G401.6 (cell line): Measurements from ENCODE around the gene CBY2.

Source experiments
- FAIRE-seq: peaks from 2 replicates; lab custom pipeline; 2012; peaks lifted over from hg19 to GRCh38; lab: Jason Lieb, UNC

Gene CBY2

GRCh38 chr13:45700971-45701900 is 884 bp upstream of the CBY2 start:
- no peak for FAIRE-seq

GRCh38 chr13:45702869-45703391 is 810 bp downstream of the CBY2 start:
- no peak for FAIRE-seq

GRCh38 chr13:45704211-45704739 is 2.2 kb downstream of the CBY2 start:
- no peak for FAIRE-seq

- FAIRE-seq, result no peak
Measured at GRCh38 chr13:45704854-45705695, 3.0 kb downstream of the CBY2 start.

DNA sequence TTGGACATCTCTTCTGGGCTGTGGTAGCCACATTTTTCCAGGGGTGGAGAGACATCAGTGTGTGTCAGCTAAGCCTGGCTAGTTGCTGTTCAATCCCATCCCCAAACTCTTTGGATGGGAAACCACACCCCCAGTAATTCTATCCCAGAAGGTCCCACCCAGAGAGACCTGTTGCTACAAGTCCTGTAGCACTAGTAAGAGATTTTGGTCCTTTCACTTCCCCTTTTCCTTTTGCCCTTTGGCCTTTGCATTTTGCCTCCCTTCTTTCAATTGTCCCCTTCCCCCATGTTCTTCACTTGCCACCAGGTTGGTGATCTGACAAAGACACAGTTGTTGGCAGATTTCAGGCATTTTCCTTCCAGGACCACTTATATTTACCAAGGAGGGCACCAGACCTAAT is 3.8 kb downstream of the CBY2 start:
- FAIRE-seq, result no peak

DNA sequence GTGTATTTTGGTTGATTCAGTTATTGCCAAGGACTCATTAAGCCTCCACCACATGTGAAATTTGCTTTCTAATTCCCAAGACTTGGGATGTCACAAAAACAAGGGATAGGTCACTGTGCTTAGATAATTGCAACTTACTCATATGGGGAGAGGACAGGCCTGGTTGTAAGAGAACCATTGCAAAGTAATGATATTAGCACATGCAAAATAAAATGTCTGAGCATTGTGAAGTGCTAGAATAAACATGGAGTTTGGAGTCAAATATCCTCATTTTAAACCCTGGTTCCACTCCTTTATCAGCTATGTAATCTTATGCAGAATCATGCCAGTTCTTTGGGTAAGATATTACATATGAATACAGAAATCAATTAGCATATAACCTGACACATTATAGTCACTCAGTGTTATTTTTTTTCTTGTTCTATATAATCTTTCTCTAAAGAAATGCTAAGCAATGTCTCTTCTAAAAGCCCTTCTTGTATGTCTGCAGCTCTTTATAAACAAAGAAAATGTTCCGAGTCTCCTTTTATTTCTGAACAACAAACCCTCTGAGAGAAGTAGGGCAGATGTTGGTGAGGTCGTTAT is 5.5 kb downstream of the CBY2 start:
- FAIRE-seq, result no peak

- FAIRE-seq, result no peak
Measured at GRCh38 chr13:45711951-45712350, 9.8 kb downstream of the CBY2 start.

DNA sequence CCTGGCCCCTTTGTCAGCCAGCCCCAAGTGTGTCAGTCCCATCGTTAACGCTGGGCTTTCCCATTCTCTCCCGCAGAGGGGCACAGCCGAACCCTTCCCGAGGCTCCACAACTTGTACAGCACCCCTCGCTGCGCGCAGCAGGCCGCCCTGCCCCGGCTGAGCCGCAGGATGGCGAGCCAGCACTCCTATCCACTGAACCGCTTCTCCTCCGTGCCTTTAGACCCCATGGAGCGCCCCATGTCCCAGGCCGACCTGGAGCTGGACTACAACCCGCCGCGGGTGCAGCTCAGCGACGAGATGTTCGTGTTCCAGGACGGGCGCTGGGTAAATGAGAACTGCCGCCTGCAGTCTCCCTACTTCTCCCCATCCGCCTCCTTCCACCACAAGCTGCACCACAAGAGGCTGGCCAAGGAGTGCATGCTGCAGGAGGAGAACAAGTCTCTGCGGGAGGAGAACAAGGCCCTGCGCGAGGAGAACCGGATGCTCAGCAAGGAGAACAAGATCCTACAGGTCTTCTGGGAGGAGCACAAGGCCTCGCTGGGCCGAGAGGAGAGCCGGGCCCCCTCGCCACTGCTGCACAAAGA is 11.1 kb downstream of the CBY2 start:
- FAIRE-seq, result no peak

GRCh38 chr13:45713721-45714120 is 11.6 kb downstream of the CBY2 start:
- no peak for FAIRE-seq

GRCh38 chr13:45714170-45714569 is 12.1 kb downstream of the CBY2 start:
- FAIRE-seq, result no peak

DNA sequence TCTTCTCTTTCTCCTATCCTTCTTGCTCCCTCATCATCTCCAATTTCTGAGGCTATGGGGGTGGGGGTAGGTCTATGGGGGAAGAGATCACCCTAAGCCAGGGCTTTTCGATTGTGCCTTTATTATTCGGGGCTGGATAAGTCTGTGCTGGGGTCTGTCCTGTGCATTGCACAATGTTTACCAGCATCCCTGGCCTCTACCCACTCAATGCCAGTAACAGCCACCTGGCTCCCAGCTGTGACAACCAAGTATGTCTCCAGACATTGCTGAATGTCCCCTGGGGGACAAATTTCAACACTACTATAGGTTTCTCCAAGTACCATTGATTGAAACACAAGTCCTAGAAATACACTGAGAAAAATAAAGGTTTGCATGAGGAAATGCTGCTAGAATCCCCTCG is 13.2 kb downstream of the CBY2 start:
- FAIRE-seq, result no peak

- FAIRE-seq, result no peak
Measured at GRCh38 chr13:45717349-45717748, 15.2 kb downstream of the CBY2 start.

- FAIRE-seq, result no peak
Measured at GRCh38 chr13:45718063-45718462, 15.9 kb downstream of the CBY2 start.

DNA sequence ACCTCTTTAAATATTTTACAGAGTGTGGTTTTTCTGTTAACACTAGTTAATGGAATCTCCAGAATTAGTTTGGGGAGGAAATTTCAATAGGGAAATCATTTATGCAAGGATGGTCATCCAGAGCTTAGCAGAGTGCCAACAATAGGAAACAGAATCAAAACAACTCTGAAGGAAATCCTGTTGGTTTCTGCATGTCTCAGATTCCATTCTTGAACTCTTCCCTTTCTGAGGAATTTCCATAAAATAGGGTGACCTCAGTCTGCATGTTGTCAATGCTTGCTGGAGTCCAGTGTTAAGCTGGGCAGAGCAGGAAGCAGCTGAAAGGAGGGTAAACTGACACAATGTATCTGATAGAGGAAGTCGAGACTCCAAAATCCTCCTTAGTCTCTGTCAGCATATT is 16.9 kb downstream of the CBY2 start:
- FAIRE-seq, result no peak

DNA sequence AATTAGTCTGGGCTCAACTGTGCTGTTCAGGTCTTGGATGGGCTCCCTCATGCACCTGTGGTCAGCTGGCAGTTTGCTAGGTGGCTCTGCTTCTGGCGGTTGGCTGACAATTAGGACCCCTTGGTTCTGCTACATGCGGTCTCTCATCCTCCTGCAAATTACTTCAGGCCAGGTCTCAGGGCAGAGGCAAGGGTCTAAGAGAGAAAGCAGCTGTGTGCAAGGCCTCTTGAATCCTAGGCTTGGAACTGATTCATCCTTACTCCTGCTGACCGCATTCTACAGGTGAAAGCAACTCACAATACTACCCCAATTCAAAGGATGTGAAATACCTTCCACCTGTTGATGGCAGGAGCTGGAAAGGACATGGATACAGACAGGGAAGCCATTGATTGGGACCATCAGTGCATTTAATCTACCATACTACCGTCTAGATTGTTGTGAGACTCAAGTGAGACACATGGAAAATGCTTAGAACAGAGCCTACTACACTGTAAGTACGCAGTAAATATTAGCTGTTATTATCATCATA is 19.1 kb downstream of the CBY2 start:
- no peak for FAIRE-seq

- FAIRE-seq, result no peak
Measured at GRCh38 chr13:45723798-45724197, 21.7 kb downstream of the CBY2 start.

DNA sequence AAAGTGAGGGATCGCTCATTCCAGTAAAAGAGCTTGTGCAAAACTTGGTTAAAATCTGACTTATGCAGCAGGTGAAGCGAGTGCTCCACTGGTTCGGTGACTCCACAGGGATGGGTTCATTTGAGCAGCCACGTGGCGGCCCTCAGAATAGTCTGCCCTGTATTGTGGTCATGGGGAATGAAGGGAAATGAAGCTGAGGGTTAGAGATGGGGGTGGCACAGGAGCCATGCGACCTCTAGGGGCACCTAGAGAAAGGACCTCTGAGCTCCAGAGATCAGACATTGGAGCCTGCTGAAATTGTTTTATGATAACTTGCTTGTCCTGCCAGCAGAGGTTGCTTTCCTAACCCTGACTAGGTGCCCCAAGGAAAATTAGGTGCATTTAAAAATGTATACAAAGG is 26.6 kb downstream of the CBY2 start:
- no peak for FAIRE-seq

GRCh38 chr13:45731455-45731854 is 29.3 kb downstream of the CBY2 start:
- FAIRE-seq, result no peak

DNA sequence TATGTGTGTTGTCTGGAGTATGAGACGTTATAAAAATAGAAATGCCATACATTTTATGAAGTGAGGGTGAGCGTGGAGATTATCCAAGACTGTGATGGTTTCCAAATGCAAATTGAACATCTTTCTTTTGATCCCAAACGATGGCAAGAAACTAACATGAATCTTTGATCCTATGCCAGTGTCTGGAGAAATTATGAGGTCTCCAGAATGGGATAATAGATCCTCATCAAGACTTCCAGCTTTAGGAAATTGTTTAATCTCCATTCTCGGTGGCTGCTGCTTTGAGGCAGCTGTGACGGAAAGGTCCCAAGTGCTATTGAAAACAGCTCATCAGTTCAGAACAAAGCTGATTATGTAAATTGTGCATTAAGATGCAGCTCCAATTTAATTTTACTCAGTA is 30.8 kb downstream of the CBY2 start:
- FAIRE-seq, result no peak

DNA sequence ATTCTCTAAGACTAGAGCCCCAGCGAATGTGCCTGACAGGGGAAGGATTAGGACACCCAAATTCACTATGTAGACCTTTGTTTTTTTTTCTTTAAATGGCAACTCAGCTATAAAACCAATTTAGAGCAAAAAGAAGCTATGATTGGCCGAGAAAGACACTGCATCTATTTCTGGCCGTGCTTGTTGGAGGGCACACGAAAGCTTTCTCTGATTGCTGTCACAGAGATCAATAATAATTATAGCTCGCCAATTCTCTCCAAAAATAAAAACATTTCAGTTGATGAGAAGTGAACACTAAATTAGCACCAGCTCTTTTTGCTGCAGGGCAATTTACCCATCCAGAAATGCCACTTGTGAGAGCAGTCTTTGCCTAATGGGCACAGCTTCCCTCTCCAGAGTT is 31.2 kb downstream of the CBY2 start:
- FAIRE-seq, result no peak

- FAIRE-seq, result no peak
Measured at GRCh38 chr13:45737571-45738017, 35.5 kb downstream of the CBY2 start.

DNA sequence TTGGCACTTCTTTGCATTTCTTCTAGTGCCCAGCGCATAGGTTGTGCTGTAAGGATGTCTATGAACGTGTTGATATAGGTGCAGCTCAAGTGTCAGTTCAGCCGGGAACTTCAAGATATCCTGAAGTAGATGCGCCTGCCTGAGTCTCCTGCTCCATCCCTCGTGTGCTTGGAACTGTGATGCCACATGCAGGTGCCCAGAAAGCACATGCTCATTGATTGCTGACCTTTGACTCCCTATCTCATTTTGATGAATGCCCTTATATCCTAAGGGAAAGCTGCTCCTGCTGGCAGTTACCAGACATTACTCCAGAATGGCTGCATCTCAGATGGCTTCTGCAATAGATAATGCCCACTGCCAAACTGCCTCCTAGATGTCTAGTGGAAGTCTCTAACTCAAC is 40.9 kb downstream of the CBY2 start:
- no peak for FAIRE-seq
